Astrocyte (in vitro differentiated cells and primary cell): Measurements from ENCODE around the gene NCAM1.

Source experiments
- EZH2 ChIP-seq: IDR thresholded peaks from 2 replicates; pipeline ENCODE4 v1.6.1; 2012; ENCODE audit warnings: mild to moderate bottlenecking, low read length, inconsistent platforms; ENCODE audit not compliant: insufficient read depth
- TF ChIP-seq, protein P1 (sequence below): IDR thresholded peaks from 2 replicates; pipeline ENCODE4 v1.5.1; 2011; ENCODE audit warnings: low read depth, mild to moderate bottlenecking, inconsistent platforms, low read length, moderate library complexity; ENCODE audit not compliant: insufficient read depth

- TF ChIP-seq, protein P1, sequence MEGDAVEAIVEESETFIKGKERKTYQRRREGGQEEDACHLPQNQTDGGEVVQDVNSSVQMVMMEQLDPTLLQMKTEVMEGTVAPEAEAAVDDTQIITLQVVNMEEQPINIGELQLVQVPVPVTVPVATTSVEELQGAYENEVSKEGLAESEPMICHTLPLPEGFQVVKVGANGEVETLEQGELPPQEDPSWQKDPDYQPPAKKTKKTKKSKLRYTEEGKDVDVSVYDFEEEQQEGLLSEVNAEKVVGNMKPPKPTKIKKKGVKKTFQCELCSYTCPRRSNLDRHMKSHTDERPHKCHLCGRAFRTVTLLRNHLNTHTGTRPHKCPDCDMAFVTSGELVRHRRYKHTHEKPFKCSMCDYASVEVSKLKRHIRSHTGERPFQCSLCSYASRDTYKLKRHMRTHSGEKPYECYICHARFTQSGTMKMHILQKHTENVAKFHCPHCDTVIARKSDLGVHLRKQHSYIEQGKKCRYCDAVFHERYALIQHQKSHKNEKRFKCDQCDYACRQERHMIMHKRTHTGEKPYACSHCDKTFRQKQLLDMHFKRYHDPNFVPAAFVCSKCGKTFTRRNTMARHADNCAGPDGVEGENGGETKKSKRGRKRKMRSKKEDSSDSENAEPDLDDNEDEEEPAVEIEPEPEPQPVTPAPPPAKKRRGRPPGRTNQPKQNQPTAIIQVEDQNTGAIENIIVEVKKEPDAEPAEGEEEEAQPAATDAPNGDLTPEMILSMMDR = no peak
- no peak for TF ChIP-seq EZH2
Measured at GRCh38 chr11:113129261-113129992, 168.2 kb downstream of the NCAM1 start.
